ENCODE measurements around the gene CDH4. TPM values are rescaled to one million over a fixed set of nuclear protein-coding genes. Genes with fewer than 3 reads are reported as not detected.

Gene CDH4
- total and polyA plus RNA-seq, 9 of the 15 experiments (the other 6 are each of a cell fraction or from before 2014, with no cell fraction given) = 0.04 TPM; not detected in 8

DNA sequence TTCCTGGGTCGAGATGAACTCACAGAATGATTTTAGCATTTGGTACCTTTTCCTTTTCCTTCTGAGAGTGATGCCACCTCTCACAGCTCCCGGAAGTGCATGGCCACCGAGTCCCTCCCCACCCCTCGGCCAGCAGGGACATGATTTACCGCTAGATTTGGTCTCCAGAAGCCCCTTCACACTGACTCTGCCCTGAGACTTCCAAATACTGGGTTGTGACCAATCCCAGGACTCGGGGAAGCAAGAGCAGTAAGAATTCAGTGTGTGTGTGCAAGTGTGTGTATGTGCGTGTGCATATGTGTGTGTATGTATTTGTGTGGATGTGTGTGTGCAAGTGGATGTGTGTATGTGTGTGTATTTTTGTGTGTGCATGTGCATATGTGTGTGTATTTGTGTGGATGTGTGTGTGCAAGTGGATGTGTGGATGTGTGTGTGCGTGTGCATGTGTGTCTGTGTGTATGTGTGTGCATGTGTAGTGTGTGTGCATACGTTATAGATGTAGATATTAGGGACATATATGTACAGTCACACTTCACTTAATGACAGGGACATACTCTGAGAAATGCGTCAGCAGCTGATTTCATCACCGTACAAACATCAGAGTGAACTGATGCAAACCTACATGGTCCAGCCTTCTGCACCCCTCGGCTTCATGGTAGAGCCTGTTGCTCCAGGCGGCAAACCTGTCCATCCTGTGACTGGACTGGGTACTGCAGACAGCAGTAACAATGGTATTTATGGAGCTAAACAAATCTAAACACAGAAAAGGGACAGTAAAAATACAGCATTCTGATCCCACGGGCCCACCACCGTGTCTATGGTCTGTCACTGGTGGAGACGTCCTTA lies 439.2 kb downstream of the CDH4 start:
- ATAC-seq = no peak
- in situ Hi-C loops (cut with MboI) (no loop called here), intact Hi-C loops (cut with micrococcal nuclease) (no loop called here)
- H3K36me3 ChIP-seq (ENCODE audit: control insufficient read depth, insufficient read depth, low read length) = no peaks in the 10 kb centered on the region
- BruUV-seq (replicated peaks) = no TSS peak
- no peaks in the 10 kb centered on the region for H3K79me2 ChIP-seq (ENCODE audit: control insufficient read depth, insufficient read depth, low read length)
- peaks cover 4% of the 10 kb centered on the region; the same call in 1 of the 2 replicates for H4K20me1 ChIP-seq (replicated peaks; ENCODE audit: control insufficient read depth, insufficient read depth, low read length)
- H3K9ac ChIP-seq (ENCODE audit: insufficient read depth in 1 of 2, low read depth in 2 of 2, low read length in 2 of 2) = no peak overlapping the region
- FAIRE-seq = peak; percentile 51
- H3K4me1 ChIP-seq (replicated peaks in 1 of 2; ENCODE audit: control insufficient read depth in 2 of 2, insufficient read depth in 2 of 2, low read length in 2 of 2) = no peaks in the 10 kb centered on the region
- H3K4me3 ChIP-seq = no peak overlapping the region
- TF ChIP-seq, protein P1, sequence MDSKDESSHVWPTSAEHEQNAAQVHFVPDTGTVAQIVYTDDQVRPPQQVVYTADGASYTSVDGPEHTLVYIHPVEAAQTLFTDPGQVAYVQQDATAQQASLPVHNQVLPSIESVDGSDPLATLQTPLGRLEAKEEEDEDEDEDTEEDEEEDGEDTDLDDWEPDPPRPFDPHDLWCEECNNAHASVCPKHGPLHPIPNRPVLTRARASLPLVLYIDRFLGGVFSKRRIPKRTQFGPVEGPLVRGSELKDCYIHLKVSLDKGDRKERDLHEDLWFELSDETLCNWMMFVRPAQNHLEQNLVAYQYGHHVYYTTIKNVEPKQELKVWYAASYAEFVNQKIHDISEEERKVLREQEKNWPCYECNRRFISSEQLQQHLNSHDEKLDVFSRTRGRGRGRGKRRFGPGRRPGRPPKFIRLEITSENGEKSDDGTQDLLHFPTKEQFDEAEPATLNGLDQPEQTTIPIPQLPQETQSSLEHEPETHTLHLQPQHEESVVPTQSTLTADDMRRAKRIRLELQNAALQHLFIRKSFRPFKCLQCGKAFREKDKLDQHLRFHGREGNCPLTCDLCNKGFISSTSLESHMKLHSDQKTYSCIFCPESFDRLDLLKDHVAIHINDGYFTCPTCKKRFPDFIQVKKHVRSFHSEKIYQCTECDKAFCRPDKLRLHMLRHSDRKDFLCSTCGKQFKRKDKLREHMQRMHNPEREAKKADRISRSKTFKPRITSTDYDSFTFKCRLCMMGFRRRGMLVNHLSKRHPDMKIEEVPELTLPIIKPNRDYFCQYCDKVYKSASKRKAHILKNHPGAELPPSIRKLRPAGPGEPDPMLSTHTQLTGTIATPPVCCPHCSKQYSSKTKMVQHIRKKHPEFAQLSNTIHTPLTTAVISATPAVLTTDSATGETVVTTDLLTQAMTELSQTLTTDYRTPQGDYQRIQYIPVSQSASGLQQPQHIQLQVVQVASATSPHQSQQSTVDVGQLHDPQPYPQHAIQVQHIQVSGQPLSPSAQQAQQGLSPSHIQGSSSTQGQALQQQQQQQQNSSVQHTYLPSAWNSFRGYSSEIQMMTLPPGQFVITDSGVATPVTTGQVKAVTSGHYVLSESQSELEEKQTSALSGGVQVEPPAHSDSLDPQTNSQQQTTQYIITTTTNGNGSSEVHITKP (IDR thresholded peaks at IDR 0.05; ENCODE audit: partially characterized antibody) = peak; percentile 51
- no peak for TF ChIP-seq PRPF4 (IDR thresholded peaks at IDR 0.05; ENCODE audit: insufficient read depth, low read depth, low read length, poor library complexity, severe bottlenecking)
- ChIA-PET POLR2A (no interaction called here), CTCF (ENCODE audit: low intra/inter-chr PET ratio) (no interaction called here)
- no peak overlapping the region for H3K27ac ChIP-seq (ENCODE audit: extremely low read depth, low read depth, low read length)
- WGBS (ENCODE audit: insufficient coverage, low coverage, missing lambda C conversion rate) = 2% methylated on average over 16 of the region's 16 CpGs
- H3K4me2 ChIP-seq (ENCODE audit: insufficient read depth, low read length) = no peak overlapping the region
- no peak for DNase-seq (ENCODE audit: extremely low read depth in 1 of 4, low spot score in 3 of 4)
- peaks cover 6 to 42% of the 10 kb centered on the region in 2 experiments; a peak in 4 of 5 replicates for H3K27me3 ChIP-seq (ENCODE audit: control insufficient read depth in 2 of 2, insufficient read depth in 2 of 2, low read length in 2 of 2)
- no peak overlapping the region for H2AFZ ChIP-seq (ENCODE audit: low read depth, low read length)
- no peaks in the 10 kb centered on the region; the same call in 1 of the 2 replicates for H3K9me3 ChIP-seq (replicated peaks; ENCODE audit: control insufficient read depth, insufficient read depth, low read depth, low read length)
- no peaks in the 10 kb centered on the region for H3K9me1 ChIP-seq (ENCODE audit: control insufficient read depth, insufficient read depth, low read length)
